GM19467 (cell line): ENCODE results near the gene METTL26.

ENCODE experiments used
- ATAC-seq: cut with Tn5 transposase; IDR thresholded peaks from one replicate; pipeline ENCODE4 v1.9.1; 2021; ENCODE audit warnings: mild to moderate bottlenecking, moderate library complexity; ENCODE audit not compliant: unreplicated experiment

Gene METTL26

DNA sequence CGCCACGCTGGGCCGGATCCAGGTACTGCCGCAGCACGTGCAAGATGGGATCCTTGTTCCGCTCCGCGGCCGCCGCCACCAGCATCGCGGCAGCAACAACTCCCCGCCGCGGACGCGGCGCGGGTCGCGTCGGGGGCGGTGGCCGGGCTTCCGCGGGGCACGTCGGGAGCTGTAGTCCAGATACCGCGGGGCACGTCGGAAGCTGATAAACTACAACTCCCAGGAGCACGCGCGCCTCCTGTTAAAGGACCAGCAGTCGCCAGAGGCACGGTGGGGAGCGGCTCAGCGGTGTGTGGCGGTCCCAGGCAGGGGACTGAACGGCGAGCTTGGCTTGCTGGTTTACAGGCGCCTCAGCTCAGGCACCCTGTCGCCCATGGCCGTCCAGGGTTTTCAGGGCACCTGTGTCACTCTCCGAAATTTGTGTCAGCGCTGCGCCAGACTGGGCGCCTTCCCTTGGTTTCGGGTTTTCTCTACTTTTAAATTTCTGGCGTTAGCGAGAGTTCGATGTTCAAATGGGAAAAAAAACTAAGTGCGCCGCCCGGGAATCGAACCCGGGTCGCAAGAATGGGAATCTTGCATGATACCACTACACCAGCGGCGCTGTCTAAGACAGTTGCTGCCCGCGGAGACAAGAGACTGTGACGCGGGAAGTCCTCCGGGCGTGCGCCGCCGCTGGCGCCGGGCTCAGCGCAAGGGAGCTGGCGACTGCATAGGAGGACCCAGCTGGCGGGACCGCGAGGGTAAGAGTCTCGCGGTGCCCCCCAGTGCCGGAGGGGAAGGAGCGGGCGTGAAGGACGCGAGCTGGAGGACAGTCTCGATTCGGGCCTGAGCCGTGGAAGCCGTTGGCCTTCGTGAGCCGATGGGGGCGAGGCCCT, at the start of gene METTL26:
TSS of gene METTL26 (minus strand) at position 100 of the 875 bp plus-strand sequence. CDS start at position 85, 15 bp downstream.
- ATAC-seq = peak; percentile 64

DNA sequence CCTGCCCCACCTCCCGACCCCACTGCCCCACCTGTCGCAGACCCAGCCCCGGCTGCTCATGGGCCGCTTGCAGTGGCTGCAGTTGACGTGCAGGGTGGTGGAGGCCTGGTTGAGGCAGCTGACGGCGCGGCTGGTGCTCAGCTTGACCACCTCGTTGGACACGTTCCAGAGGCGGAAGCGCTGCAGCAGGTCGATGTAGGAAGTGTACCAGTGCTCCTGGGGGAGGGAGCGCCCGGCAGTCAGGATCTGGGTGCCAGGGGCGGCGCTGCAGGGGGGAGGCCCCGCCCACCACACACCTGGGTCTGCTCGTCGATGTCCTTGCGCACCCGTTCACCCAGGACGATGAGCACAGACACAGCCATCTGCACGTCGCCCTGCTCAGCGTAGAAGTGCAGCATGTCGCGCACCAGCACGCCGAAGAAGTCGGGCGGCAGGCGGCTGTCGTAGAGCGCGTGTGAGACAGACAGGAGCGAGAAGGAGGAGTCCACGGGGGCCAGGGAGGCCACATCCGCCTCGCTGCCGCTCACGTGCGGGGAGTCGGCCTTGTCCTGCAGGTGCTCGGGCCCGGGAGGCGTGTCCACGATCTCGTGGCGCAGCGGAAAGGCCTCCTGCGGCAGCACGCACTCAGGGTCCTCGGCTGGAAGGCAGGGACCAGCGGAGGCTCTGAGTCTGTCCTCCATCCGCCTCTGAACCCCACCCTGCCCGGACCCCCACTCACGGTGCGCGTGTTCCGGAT, 49.0 kb upstream of the METTL26 start:
- no peak for ATAC-seq

DNA sequence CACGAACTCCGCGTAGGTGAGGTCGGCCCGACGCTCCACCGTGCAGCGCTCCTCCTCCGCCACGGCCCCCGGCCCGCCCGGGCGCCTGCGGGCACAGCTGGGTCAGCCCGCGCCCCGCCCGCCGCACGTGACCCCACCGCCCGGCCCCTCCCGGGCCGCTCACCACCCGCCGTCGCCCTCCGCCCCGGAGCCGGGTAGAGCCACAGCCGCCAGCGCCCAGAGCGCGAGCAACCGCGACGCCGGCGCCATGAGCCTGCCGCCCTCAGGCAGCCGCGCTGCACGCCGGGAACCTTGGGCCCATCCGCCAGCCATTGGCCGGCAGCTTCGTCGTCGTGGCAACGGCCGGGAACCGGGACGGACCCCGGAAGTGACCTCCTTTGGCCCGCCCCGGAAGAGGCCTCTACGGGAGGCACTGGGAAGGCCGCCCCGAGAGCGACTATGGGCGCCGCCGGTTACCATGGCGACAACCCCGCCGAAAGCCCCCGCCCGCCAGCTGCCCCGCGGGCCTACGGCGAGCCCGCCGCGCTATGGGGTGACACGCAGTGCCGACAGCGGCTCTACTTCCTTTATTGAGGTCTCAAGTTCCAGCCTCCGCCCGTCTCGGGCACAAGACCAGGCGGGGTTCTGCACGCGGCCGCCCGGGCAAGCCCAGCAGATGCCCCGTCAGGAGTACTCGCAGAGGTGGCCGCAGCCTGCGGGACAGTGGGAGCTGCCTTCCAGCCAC, 48.1 kb upstream of the METTL26 start, which contains the start of gene JMJD8:
TSS of gene JMJD8 (minus strand) at position 264 of the 724 bp plus-strand sequence. CDS start at position 249, 15 bp downstream.
- ATAC-seq = peak; percentile 62

DNA sequence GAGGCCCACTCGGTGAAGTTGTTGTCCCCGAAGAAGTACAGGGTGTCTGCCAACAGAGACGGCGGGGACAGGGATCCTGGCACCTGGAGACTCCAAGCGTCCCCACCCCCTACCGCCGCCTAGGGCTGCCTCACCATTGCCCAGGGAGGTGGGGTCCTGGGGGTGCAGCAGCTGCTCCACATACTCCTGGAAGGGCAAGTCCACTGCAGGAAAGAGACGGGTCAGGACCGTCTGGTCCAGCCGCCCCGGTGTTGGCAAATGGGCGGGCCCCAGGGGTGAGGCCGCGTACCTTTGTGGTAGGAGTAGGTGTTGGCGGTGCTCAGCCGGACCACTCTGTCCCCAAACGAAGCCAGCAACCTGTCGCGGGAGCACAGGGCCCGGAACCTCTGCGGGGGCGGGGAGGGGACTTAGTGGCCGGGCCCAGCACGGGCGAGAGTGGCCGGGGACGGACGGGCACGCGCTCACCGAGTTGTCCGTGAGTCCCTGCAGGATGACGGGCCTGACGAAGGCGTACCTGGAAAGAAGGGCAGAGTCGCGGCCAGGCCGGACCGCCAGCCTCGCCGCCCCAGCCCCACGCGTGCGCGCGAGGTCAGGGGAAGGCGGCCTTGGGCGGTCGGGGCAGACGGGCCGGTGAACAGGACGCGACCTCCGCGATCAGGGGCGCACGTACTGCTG, 47.4 kb upstream of the METTL26 start:
- no peak for ATAC-seq

DNA sequence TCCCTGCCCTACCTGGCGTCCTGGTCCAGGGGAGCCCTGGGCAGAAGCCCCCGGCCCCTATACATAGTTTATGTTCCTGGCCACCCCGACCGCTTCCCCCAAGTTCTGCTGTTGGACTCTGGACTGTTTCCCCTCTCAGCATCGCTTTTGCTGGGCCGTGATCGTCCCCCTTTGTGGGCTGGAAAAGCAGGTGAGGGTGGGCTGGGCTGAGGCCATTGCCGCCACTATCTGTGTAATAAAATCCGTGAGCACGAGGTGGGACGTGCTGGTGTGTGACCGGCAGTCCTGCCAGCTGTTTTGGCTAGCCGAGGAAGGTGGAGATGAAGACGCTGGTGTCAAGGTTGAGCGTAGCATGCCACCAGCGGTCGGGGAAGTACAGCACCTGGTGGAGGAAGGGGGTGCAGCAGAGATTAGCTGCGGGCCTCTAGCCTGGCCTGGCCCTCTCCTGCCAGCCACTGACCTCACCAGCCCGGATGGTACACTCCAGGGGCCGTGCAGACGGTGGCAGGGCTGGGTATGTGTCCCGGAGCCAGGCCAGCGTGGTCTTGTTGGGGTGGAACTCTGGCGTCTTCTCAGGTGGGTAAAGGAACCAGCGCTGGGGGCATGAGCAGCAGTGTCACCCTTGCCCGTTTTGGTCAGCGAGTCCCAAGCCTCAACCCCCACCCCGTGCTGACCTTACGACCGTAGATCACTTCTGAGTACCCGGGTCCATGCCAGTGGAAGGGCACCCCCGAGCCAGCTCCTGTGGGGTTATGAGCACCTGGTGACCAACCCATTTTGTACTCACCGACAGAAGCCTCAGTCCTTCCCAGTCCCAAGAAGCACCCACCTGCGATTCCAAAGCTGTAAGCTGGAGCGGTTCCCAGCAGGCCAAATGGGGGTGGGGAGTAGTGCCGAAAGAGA, 46.6 kb upstream of the METTL26 start:
- ATAC-seq = no peak

DNA sequence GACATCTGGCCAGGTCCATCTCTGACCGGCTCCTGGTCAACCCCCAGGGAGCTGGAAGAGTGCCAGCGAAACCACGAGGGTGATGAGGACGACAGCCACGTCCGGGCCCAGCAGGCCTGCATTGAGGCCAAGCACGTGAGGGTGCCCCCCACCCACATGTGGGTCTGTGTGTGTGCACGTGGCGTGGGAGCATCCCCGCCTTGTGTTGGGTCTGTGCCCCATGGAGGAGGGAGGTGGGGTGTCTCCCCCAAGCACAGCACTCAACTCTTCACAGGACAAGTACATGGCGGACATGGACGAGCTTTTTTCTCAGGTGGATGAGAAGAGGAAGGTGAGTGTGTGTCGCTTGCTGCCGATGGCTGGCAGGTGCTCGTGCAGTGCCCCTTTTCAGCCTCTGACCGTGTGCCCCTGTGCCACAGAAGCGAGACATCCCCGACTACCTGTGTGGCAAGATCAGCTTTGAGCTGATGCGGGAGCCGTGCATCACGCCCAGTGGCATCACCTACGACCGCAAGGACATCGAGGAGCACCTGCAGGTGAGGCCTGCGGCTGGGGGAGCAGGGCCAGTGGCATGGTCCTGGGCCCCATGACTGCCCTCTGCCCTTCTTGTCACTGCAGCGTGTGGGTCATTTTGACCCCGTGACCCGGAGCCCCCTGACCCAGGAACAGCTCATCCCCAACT, 45.8 kb upstream of the METTL26 start:
- no peak for ATAC-seq

DNA sequence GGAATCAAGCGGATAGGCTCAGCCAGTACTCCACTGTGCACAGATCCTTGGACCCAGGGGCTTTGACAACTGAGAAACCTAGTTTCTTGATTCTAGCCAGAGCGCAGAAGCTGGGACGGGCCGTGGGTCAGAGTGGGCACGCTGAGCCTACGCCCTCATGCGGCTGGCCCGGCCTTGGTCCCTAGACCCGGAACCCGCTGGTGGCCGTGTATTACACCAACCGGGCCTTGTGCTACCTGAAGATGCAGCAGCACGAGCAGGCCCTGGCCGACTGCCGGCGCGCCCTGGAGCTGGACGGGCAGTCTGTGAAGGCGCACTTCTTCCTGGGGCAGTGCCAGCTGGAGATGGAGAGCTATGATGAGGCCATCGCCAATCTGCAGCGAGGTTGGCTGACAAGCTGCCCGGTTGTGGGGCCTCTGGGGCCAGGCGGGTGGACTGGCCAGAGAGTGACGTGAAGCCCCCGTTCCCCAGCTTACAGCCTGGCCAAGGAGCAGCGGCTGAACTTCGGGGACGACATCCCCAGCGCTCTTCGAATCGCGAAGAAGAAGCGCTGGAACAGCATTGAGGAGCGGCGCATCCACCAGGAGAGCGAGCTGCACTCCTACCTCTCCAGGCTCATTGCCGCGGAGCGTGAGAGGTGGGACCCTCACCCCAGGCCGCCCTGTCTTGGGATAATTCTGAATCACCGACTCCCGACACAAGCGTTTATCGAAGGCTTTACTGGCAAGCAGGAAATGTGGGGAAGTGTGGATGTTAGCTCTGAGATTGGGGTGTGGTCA, 45.1 kb upstream of the METTL26 start:
- ATAC-seq = no peak

DNA sequence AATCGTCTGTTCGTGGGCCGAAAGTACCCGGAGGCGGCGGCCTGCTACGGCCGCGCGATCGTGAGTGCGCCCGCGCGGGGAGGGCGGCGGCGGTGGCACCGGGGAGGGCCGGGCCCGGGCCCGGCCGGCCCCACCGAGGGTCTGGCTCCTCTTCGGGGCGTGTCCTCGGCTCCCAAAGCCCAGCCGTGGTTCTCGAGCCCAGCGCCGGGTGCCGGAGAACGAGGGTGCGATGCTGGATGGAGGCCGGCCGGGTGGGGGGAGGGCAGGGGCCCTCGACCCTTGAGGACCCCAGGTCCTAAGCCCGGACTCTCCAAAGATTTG, 44.5 kb upstream of the METTL26 start:
- no peak for ATAC-seq

DNA sequence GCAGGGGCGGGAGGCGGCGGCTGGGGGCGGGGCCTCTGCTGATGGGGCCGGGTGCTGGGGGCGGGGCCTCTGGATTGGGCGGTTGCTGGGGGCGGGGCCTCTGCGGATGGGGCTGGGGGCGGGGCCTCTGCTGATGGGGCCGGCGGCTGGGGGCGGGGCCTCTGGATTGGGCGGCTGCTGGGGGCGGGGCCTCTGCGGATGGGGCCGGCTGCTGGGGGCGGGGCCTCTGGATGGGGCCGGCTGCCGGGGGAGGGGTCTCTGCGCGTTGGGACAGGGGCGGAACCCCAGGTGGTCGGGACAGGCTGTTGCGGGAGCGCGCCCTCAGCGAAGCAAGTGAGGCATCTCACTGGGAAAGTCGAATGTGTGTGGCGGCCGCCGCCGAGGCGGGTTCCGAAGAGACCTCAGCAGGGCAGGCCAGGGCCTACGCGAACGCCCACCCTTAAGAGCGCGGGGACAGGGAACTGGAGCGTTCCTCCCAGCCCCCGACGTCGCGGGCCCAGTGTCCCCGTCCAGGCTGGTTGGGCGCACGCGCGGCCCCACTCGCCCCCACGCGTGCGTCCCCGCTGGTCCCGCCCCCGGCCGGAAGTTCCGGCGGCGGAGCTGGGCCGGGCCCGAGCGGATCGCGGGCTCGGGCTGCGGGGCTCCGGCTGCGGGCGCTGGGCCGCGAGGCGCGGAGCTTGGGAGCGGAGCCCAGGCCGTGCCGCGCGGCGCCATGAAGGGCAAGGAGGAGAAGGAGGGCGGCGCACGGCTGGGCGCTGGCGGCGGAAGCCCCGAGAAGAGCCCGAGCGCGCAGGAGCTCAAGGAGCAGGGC, 43.9 kb upstream of the METTL26 start, which contains the start of gene STUB1:
TSS of gene STUB1 (plus strand) at position 597 of the 811 bp plus-strand sequence. CDS start at position 713, 116 bp downstream.
- ATAC-seq = no peak

DNA sequence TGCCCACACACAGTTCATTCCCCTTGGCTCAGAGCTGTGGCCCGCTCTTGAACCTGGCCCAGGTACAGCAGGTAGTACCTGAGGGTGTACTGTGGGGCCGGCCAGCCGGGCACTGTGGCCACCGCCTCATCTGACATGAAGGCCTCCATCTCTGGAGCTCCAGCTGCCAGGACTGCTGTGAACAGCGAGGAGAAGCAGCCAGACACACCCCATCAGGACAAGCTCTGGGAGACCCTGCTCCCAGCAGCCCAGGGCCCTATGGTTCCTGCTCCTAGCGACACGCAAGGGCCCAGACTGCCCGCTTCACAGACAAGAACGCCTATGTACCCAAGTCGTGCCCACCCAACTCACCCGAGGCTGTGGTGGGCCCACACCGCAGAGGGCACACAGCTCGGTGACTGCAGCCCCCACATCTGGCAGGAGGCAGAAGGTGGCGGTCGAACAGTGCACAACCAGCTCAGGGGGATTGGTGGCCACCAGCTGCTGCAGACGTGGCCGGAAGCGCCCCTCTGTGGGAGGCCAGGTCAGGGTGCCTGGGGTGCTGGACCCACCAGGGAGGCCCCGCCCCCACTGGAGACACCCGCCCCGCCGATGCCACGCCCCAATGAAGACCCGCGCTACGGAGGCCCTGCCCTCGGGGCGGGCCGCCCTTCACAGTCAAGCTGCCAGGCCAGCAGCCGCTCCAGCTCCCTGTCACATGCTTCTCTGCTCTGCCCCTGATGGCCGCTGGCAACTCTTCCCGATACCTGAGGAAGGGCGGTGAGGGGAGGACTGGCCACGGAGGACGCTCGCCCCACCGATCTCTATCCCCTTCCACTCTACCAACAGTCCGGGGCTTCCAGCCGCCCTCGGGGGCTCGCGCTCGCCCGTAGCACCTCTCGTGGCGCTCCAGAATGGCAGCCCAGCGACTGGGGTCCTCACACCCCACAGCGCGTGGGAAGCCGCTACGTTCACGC, 43.0 kb upstream of the METTL26 start:
- ATAC-seq = no peak

DNA sequence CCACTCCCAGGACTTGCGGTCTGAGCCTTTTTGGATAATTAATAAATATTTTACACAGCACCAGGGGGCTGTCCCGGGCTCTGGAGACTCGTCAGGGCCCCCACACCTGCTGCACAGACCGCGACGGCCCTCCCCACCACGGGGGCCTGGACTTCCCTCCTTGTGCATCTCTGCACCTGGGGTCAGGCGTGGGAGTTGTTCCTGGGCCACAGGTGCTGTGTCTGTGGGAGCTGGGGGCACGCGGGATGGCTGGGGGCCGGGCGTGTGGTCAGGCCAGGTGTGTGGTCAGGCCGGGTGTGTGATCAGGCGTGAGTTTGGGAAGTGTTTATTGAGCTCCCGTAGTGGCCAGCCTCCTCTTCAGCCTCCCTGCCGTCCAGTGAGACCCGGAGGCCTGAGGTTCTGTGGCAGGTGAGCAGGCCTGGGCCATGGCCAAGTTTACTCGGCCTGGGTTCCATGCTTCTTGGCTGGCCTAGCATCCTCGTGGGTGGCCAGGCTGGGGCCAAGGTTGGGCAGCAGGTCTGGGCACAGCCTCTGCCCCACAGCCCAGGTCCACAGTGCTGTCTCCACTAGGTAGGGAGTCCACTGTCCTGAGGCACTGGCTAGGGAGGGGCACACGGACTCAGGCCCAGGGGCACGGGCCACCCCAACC, 42.2 kb upstream of the METTL26 start:
- ATAC-seq = no peak

DNA sequence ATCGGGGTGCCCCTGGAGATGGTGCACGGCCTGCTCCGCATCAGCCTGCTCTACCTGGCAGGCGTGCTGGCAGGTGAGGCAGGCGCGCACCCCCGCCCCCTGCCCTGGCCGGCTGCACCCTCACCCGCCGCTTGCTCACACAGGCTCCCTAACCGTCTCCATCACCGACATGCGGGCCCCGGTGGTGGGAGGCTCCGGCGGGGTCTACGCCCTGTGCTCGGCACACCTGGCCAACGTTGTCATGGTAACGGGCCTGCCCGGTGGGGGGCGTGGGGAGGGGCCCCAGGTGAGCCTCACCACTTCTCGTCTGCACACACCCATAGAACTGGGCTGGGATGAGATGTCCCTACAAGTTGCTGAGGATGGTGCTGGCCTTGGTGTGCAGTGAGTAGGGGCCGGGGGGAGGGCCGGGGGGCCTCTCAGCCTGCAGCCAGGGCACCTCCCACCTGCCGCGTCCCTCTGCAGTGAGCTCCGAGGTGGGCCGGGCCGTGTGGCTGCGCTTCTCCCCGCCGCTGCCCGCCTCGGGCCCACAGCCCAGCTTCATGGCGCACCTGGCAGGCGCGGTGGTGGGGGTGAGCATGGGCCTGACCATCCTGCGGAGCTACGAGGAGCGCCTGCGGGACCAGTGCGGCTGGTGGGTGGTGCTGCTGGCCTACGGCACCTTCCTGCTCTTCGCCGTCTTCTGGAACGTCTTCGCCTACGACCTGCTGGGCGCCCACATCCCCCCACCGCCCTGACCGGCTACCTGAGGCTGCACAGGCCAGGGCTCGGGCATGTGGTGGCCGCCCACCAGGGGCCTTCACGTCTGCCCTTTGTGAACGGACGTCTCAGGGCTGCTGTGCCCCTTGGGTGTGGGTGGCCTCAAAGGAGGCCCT, 41.4 kb upstream of the METTL26 start:
- no peak for ATAC-seq

DNA sequence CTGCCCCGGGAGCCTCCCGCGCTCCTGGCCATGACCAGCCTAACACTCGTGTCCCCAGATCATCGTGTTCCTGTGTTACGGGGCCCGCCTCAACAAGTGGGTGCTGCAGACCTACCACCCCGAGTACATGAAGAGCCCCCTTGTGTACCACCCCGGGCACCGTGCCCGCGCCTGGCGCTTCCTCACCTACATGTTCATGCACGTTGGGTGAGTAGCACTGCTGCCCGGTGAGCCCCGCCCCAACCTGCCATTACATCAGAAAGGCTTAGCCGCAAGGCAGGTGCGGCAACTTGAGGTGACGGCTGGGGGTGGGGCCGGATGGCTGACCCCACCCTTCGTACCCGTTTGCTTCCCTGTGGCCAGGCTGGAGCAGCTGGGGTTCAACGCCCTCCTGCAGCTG, 40.8 kb upstream of the METTL26 start:
- no peak for ATAC-seq

DNA sequence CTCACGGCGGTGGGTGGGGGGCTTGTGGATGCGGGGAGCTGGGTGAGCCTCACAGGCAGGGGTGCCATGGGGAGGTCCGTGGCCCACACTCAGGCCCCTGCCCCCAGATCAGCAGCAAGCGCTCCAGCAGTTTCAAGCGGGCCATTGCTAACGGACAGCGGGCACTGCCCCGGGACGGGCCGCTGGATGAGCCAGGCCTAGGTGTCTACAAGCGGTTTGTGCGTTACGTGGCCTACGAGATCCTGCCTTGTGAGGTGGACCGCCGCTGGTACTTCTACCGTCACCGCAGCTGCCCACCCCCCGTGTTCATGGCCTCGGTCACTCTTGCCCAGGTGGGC, 40.4 kb upstream of the METTL26 start:
- ATAC-seq = no peak
